ENCODE results near the gene TXNDC8.
"Not testable (repeated sequence)": the region's sequence is repeated elsewhere in the genome, so short reads cannot be mapped to it uniquely, and the experiment has no call there.

Gene TXNDC8

DNA sequence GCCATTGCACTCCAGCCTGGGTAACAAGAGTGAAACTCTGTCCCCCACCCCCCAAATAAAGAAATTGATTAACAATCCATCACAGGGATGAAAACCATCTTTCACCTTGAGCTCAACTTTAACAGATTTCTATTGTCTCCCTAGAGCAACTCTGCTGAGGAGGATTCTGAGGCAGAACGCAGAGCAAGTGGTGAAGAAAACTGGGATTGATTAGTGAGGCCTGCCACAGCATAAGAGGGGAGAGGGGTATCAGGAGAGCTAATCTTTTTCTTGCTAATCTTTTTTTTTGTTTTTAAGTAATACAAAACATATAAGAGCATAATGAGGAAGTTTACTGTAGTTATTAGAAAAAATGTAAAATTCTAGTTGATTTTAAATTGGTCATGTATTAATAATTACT is 8.9 kb downstream of the TXNDC8 start:
- no peak for DNase-seq (ENCODE audit: low read depth in 2 of 3, low spot score in 2 of 3)

GRCh38 chr9:110327716-110328115 is 9.9 kb downstream of the TXNDC8 start:
- no peak for DNase-seq (ENCODE audit: low read depth in 2 of 3, low spot score in 2 of 3)

DNA sequence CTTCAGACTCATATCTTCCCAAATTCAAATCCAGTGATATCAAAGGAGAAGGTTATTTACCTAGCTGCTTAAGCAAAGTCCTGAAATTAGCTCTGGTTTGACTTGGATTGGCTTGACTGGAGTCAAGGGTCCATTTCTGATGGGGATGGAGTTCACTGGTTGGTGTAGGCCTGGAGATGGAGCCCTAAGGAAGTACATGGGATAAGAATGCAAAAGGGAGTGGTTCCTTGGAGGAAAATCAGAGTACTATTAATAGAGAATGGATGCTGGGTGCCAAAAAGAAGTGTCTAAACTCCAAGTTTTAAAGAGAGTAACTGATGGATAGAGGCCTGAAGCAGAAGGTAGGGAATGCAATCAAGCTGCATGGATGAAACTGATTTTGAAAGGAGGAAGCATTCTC is 13.8 kb downstream of the TXNDC8 start:
- DNase-seq (ENCODE audit: low read depth in 2 of 3, low spot score in 2 of 3) = no peak

GRCh38 chr9:110320651-110321445 is 16.8 kb downstream of the TXNDC8 start:
- DNase-seq (ENCODE audit: low read depth in 2 of 3, low spot score in 2 of 3) = no peak

DNA sequence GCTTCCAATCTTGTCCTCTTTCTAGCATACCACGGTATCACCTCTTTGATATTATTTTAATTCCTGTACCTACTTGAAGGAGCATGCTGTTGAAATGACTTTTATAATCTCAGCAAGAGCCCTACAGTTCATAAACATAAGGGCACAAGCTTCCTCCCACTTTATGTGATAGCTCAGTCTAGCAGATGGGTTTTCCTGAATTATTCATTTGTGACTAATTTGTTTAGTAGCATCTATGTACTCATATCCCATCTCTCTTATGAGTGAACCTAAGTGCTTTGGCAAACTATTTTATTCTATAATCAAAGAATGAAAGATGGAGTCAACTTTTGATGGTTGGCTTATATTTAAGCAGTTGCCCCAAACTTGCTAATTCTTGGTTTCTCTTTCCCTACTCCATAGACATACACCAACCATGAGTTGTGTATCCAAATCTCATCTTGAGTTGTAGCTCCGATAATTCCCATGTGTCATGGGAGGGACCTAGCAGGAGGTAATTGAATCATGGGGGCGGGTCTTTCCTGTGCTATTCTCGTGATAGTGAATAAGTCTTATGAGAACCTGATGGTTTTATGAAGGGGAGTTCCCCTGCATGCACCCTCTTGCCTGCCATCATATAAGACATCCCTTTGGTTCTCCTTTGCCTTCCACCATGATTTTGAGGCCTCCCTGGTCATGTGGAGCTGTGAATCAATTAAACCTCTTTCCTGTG is 17.7 kb downstream of the TXNDC8 start:
- no peak for DNase-seq (ENCODE audit: low read depth in 2 of 3, low spot score in 2 of 3)

- no peak for DNase-seq (ENCODE audit: low read depth in 2 of 3, low spot score in 2 of 3)
Observed at GRCh38 chr9:110317911-110318310, 19.8 kb downstream of the TXNDC8 start.

- DNase-seq (ENCODE audit: low read depth in 2 of 3, low spot score in 2 of 3) = no peak
Observed at GRCh38 chr9:110316261-110317075, 21.2 kb downstream of the TXNDC8 start.

GRCh38 chr9:110311978-110312377 is 25.7 kb downstream of the TXNDC8 start:
- not testable (repeated sequence) for DNase-seq (ENCODE audit: low read depth in 2 of 3, low spot score in 2 of 3)

- DNase-seq (ENCODE audit: low read depth in 2 of 3, low spot score in 2 of 3) = no peak
Observed at GRCh38 chr9:110309681-110310080, 28.0 kb downstream of the TXNDC8 start.

- no peak for DNase-seq (ENCODE audit: low read depth in 2 of 3, low spot score in 2 of 3)
Observed at GRCh38 chr9:110308633-110309038, 29.0 kb downstream of the TXNDC8 start.

DNA sequence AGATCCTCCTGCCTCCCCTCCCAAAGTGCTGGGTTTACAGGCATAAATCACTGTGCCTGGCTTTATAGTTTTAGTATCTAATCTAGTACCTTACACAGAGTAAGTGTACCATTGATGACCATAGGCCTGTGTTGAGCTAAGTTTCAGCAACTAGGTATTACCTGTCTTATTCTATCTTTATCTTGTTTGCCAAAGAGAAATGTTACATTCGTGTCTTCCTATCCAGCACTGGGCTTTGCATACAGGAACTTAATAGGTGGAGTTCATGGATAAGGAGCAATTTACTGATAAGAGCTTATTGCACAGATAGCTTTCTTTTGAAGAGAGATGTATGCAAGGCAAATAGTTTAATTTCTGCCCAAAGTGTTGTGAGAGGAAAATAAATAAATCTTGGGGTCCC is 30.5 kb downstream of the TXNDC8 start:
- no peak for DNase-seq (ENCODE audit: low read depth in 2 of 3, low spot score in 2 of 3)

- DNase-seq (ENCODE audit: low read depth in 2 of 3, low spot score in 2 of 3) = no peak
Observed at GRCh38 chr9:110303133-110303532, 34.5 kb downstream of the TXNDC8 start.

DNA sequence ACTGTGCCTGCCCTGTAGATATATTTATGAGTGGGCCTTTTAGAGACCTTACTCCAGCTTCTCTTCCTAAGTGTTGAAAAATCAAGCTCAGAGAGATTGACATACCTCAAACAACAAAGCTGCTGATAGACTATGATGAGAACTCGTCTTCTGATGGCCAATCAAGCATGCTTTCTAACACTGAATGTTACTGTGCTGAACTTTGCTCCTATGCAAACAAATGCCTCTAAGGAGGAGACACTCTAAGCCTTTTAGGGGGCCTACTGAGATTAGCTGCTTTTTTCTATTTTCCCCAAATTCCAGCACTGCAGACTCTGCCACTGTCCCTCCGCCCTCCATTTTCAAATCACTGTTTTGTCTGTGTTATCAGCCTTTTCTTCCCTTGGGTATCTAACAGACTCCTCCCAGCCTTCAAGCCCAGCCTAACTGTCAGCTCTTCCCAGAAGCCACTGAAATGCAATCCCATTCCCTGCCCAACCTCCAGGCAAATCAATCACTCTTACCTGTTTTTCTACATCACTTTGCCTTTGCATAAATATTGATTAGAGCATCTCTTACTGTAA is 39.5 kb downstream of the TXNDC8 start:
- no peak for DNase-seq (ENCODE audit: low read depth in 2 of 3, low spot score in 2 of 3)

DNA sequence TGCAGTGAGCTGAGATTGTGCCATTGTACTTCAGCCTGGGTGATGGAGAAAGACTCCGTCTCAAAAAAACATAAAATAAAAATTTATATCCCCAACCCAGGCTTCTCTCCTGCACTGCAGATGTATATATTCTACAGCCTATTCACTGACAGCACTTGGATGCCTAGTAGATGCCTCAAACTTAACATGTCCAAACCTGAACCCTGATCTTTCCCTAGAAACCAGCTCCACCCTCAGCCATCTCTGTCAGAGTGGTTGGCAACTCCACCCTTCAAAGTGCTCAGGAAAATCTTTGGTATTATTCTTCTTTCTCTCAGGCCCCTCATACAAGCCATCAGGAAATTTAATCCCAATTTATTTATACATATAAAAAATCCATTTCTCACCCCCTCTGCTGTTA is 44.4 kb downstream of the TXNDC8 start:
- no peak for DNase-seq (ENCODE audit: low read depth in 2 of 3, low spot score in 2 of 3)

DNA sequence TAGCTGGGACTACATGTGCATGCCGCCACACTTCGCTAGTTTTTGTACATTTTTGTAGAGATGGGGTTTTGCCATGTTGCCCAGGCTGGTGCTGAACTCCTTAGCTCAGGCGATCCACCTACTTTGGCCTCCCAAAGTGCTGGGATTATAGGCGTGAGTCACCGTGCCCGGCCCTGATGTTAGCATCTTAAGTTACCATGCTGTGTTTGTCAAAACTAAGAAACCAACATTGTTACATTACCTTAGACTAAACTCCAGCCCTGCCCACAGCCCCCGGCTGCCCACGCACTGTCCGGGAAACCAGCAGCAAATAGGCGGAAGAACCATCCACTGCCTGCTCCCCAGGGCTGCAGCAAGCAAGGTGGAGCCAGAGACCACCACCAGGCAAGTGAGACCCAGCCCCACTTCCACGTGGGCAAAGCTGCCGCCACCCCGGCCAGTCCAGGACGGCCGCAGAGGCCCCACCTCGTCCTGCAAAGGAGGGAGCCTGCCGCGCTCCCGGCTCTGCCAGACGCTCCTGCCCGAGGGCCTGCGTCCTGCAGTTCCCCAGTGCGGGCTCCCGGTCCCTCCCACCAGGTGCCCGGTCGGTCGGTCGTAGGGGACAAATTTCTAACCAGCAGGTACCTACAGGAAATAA is 45.6 kb downstream of the TXNDC8 start:
- DNase-seq (ENCODE audit: low read depth in 2 of 3, low spot score in 2 of 3) = no peak

DNA sequence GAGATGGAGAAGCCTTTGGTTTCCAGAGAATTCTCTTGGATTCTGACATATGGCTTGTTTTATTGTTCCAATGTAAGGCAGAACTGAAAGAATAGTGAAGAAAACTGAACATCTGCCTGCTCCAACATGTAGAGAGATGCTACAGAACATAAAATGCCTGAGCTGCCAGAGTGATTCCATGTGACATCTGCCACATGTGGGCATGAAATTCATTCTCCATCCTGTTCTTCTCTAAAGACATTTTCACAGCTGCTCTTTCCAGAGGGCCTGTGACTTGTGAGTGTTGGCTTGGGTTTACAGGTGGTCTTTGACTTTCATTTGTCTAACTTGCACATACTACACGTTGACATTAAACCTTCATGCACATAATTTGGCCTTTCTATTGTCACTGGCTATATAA is 47.7 kb downstream of the TXNDC8 start:
- DNase-seq (ENCODE audit: low read depth in 2 of 3, low spot score in 2 of 3) = no peak

DNA sequence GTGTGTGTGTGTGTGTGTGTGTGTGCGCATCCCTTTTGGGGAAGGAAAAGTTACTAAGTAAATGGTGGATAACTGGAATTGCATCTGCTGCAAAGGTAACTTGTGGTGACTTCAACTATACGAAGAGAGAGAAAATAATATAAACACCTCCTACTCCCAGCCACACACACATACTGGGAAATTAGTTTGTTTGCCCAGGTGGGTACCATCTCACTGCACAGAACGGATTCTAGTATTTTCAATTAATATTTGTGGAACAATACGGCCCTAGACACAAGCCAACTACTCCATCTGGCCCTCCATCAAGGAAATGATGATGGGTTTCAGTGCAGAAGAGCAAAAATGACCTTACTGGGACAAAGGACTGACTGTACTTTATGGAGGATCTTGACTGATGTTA is 49.2 kb downstream of the TXNDC8 start:
- DNase-seq (ENCODE audit: low read depth in 2 of 3, low spot score in 2 of 3) = no peak

DNA sequence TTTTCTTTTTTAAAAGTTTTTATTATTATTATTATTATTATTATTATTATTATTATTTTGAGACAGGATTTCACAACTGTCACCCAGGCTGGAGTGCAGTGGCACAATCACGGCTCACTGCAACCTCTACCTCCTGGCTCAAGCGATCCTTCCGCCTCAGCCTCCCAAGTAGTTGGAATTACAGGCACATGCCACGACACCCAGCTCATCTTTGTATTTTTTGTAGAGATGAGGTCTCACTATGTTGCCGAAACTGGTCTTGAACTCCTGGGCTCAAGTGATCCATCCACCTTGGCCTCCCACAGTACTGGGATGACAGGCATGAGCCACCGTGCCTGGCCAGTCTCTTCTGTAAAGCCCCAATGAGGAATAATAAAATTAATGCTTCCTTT is 50.4 kb downstream of the TXNDC8 start:
- DNase-seq (ENCODE audit: low read depth in 2 of 3, low spot score in 2 of 3) = no peak

GRCh38 chr9:110284211-110284844 is 53.3 kb downstream of the TXNDC8 start:
- DNase-seq (ENCODE audit: low read depth in 2 of 3, low spot score in 2 of 3) = no peak

DNA sequence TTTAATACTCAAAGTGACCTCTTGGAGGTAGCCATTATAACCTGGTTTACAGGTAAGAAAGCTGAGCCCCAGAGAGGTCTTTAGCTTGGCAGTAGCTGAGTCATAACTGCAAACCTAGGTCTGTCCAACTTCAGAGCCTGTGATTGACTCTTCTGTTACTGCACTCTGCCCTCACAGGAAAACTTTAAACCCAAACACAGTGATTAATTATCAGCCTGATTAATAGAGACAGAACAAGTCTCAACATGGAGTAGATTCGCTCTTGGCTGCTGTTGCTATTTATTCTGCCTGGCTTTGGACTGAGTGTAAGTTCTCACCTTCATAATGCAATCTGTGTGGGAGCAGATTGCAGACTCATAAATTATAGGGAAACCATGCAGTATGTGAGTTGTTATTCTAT is 53.9 kb downstream of the TXNDC8 start:
- DNase-seq (ENCODE audit: low read depth in 2 of 3, low spot score in 2 of 3) = no peak

- DNase-seq (ENCODE audit: low read depth in 2 of 3, low spot score in 2 of 3) = no peak
Observed at GRCh38 chr9:110282739-110283081, 55.0 kb downstream of the TXNDC8 start.
